ENCODE measurements around the gene DOCK3.

The DOCK3 gene

GRCh38 chr3:51393564-51393963 is 718.8 kb downstream of the DOCK3 start:
- no peak for DNase-seq

DNA sequence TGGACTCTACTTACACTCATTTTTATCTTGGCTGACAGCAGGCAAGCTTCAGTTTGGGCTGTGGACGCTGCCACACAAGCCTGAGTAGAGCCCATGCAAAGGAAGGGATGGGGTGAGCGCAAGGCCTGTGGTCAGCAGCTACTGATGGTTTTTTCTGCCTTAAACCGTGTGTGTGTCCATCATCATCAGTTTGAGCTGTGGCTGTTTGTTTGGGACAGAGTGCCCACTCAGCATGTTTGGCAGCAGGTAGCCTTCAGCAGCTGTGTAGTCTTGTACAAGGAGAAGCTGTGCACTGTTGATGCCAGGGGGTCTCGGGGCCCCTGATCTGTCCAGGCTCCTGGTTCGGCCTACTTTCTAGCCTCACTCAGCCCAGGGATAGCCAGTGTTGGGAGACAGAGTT is 719.8 kb downstream of the DOCK3 start:
- DNase-seq = no peak

- no peak for DNase-seq
Observed at GRCh38 chr3:51395493-51396213, 720.9 kb downstream of the DOCK3 start.

DNA sequence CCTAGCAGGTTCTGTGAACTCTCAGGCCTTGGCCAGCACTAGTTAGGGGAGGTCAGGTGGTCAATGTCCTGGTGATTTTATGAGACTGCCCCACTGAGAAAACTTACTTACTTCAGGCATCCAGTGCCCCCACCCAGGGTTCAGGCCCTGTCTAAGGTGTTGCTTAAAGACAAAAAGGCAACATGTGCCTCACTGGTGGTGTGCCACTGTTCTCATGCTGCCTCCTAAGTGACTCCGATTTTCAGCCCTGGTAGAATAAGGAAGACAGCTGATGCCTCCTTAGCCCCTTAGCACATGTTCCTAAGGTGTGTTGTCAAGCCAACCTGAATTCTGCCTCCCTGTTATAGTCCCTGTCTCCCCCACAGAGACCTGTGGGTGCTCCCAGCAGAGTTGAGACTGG is 721.7 kb downstream of the DOCK3 start:
- no peak for DNase-seq

DNA sequence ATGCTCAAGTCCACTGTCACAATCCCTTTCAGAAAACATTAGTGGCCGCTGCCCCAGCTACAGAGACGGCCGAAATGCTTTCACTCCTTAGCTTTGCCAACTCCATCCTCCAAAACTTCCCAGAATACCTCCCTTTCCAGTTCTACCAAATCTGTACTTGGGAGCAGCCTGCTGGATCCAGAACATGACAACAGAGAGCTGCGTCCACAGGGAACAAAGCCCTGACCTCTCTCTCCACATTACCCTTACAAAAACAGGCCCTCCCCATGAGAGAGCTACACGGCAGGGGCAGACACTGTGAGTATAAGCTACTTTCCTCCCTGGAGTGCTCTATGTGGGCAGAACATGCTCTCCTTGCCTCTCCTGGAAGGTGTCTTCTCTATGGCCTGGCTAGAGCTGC is 722.7 kb downstream of the DOCK3 start:
- no peak for DNase-seq

DNA sequence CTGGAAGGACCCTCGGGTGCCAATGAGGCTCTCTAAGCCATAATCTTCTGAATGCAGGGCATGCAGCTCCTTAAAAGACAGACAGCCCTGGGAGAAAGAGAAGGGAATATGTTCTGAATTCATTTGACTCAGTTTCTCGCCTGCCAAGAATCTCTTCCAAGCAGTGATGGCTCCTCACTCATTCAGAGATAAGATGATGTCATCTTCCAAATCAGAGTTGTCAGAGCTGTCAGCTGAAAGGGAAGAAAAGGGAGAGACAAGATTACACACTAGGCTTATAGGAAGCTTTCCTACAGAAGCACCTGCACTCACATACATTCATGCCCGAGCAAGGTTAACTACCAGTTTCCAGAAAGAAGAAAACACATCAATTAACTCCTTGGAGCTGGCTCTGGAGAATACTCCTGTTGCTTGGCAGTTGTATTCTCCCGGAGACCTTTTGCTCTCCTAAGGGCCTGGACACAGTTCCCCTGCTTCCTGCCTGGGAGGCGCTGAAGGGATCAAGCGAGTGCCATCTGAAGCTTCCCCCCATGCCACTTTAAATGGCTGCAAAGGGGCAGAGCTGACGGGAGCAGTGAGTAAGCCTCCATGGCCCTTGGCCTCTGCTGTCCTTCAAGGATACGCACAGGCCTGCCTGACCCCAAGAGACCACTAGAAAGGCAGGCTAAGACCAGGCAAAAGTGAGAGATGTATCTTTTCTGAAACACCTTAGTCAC is 724.0 kb downstream of the DOCK3 start:
- no peak for DNase-seq

- DNase-seq = no peak
Observed at GRCh38 chr3:51400166-51400565, 725.4 kb downstream of the DOCK3 start.

DNA sequence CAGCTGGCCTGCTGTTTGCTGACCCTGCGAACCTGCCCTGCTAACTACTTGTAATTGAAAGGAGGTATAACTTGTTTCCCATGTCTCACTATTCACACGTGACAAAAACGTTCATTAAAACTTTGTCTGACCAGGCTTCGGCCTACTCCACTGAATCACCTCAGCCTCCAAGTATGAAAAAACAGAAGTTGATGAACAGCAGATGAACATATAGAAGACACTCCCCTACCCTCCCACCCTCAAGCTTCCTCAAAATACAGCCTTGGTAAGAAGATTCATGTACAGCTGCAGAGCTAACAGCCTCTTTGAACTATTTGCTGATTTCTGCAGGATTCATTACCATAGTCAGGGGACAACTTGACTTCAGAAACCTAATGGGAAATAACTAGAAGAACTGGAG is 727.0 kb downstream of the DOCK3 start:
- no peak for DNase-seq

DNA sequence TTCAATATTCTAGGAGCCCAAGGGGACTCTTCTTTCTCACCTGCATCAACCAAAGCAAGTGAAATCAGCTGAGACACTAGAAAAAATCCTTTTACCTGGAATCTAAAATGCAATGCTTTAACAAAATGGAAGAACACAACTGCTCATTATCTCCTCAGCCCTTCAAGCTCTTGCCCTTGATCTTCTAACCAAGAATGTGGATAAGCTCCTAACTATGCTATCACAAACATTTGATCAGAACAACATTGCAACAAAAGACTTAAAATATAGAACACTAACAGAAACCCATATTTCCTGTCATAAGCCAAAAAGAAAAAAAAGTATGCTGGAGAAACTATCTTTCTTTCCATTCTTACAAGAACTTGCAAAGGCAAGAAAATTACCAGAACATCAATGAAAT is 728.9 kb downstream of the DOCK3 start:
- no peak for DNase-seq

GRCh38 chr3:51408021-51408420 is 733.3 kb downstream of the DOCK3 start:
- DNase-seq = no peak

DNA sequence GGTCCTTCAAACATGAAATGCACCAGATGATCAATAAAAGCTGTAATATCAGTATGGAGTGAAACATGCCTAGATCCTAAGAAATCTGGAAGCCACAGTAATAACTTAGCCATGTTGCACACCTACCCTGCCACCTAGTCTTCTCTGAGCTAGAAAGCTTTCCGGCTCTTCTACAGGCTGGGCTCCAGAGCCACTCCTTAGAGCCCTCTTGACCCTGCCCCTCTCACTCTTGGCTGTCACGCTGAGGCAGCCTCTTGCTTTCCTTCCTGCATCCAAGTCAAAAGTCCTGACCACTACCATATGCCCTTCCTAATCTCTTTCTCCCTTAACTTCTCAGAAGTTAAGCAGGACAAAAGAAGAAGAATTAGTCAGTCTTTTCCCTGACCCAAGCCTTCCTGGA is 734.1 kb downstream of the DOCK3 start:
- DNase-seq = no peak

DNA sequence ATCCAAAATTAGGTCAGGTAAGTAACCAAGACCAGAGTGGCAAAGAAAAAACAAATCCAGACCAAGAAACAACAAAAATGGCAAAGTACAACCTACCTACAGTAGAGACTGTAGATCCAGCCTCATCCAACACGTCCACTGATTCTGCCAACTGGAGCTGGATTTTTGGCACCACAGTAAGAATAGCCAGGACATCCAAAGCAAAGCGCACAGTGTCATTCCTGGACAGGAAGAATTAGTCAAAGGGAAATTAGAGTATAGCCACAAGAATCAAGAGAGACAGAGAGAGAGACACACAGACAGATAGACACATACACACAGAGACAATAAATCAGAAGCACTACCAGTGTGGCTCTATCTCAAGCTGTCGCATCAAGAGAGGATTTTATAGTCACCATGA is 747.5 kb downstream of the DOCK3 start:
- no peak for DNase-seq

DNA sequence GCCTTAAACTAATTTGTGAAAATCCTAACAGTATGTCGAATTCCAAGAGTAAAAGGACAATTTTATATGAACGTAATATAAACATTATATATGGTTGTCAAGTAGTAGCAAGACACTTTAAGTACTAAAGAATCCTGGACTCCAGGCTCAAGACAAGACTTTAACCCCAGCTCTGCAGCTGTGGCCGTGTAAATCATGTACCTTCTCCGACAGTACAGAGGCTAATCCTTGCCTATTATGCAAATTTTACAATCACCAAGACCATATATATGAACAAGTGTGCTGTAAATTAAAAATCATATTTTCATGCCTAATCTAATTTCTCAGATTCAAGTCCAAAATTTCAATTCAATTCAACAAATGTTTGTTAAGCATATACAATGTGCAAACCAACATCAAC is 752.2 kb downstream of the DOCK3 start:
- no peak for DNase-seq

DNA sequence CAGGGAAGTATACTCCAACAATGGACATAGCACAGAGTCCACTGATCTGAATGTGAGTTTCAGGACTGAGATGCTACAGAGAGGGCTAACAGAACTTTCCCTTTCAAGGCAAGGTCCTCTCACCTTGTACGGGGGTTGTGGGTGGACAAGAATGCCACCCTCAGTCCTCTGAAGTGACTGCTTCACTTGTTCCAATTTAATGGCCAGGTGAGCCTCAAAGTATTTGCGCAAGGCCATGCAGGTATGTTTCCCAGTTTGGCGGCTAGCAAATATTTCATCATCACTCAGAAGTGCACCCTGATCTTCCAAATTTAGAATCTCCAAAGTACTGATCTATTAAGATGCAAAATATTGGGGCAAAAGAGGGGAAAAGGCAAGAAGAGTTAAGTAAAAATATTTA is 754.4 kb downstream of the DOCK3 start:
- DNase-seq = no peak

Data from stimulated activated CD4-positive, alpha-beta T cell treated with anti-CD3 and anti-CD28 coated beads, Interleukin-4, amount 100 ng/mL, for 1 hour (primary cell).